ENCODE measurements around the gene WNK2. TPM values are rescaled to one million over a fixed set of nuclear protein-coding genes. Genes with fewer than 3 reads are reported as not detected.

The WNK2 gene
- polyA plus RNA-seq, 2 of the 4 experiments (the other 2 are of a cell fraction) = 2.1 to 6.7 TPM

- DNase-seq (ENCODE audit: low read depth in 1 of 2, low spot score in 1 of 2) = no peak
- no peak overlapping the region for H3K27ac ChIP-seq
- no peaks in the 10 kb centered on the region for H3K4me1 ChIP-seq
- 84% methylated on average over 6 of the region's 6 CpGs for WGBS (ENCODE audit: missing lambda C conversion rate)
- no peak overlapping the region for H3K4me2 ChIP-seq
- no peaks in the 10 kb centered on the region for H3K9me3 ChIP-seq
- POLR2A ChIA-PET = no interaction called here
- no peak for TF ChIP-seq ELK1 (IDR thresholded peaks at IDR 0.05; ENCODE audit: low read depth, low read length)
- TF ChIP-seq SREBF2 (IDR thresholded peaks at IDR 0.05) = no peak
- no peak for TF ChIP-seq BCL3 (IDR thresholded peaks at IDR 0.05)
- no peak for ATAC-seq
- FAIRE-seq = no peak
- CTCF ChIA-PET = interaction anchor here (1.3 kb wide), 1 partner anchor 174 kb away, joined by 3 read pairs; no protein-coding TSS in a partner anchor
- H3K4me3 ChIP-seq = no peak overlapping the region
Measured at GRCh38 chr9:93177676-93178075, 6.3 kb upstream of the WNK2 start.

- WGBS (ENCODE audit: missing lambda C conversion rate) = 73% methylated on average over 22 of the region's 22 CpGs
- CTCF ChIA-PET = interaction anchor here (0.5 to 1.2 kb wide), 5 partner anchors 10 to 124 kb away, joined by 3 to 4 read pairs (median 3); no protein-coding TSS in a partner anchor
- Histone ChIP-seq H3K4me3 (no peak overlapping the region), H3K4me1 (no peaks in the 10 kb centered on the region), H3K4me2 (no peak overlapping the region), H3K27ac (no peak overlapping the region), H3K9me3 (no peaks in the 10 kb centered on the region)
- DNase-seq (ENCODE audit: low read depth in 1 of 2, low spot score in 1 of 2) (no peak), ATAC-seq (no peak), FAIRE-seq (no peak)
- no peak for TF ChIP-seq MAX (IDR thresholded peaks at IDR 0.05)
- TF ChIP-seq NPAS2 (CRISPR knock-in tag; IDR thresholded peaks at IDR 0.05; ENCODE audit: borderline replicate concordance) = no peak
- TF ChIP-seq BHLHE40 (IDR thresholded peaks at IDR 0.05; ENCODE audit: low read depth, low read length) = no peak
- no peak for TF ChIP-seq EP300 (IDR thresholded peaks at IDR 0.05)
- no peak for TF ChIP-seq FOSB (CRISPR knock-in tag; IDR thresholded peaks at IDR 0.05)
- no peak for TF ChIP-seq MYC (IDR thresholded peaks at IDR 0.05; ENCODE audit: borderline replicate concordance, low read length)
- TF ChIP-seq HOXA7 (CRISPR knock-in tag; IDR thresholded peaks at IDR 0.05) = no peak
- TF ChIP-seq HES2 (IDR thresholded peaks at IDR 0.05) = no peak
- TF ChIP-seq GATA3 (IDR thresholded peaks at IDR 0.05; ENCODE audit: borderline replicate concordance) = no peak
- TF ChIP-seq RAD21 (conservative IDR thresholded peaks at IDR 0.05 in 1 of 2, IDR thresholded peaks at IDR 0.05 in 1 of 2) = no peak
- no peak for TF ChIP-seq ATOH8 (CRISPR knock-in tag; IDR thresholded peaks at IDR 0.05; ENCODE audit: low read depth)
- TF ChIP-seq REST (IDR thresholded peaks at IDR 0.05) = no peak
- TF ChIP-seq NFE2L2 (conservative IDR thresholded peaks at IDR 0.05; ENCODE audit: low read length) = no peak
- TF ChIP-seq HEYL (CRISPR knock-in tag; IDR thresholded peaks at IDR 0.05) = no peak
- no peak for TF ChIP-seq RCOR1 (IDR thresholded peaks at IDR 0.05; ENCODE audit: low read depth, low read length)
- no peak for TF ChIP-seq TFCP2L1 (CRISPR knock-in tag; IDR thresholded peaks at IDR 0.05)
- no peak for TF ChIP-seq FOSL2 (IDR thresholded peaks at IDR 0.05)
- no peak for TF ChIP-seq FOSL2 (CRISPR knock-in tag; IDR thresholded peaks at IDR 0.05)
- no peak for TF ChIP-seq ZC3H11A (IDR thresholded peaks at IDR 0.05)
- POLR2A ChIA-PET = no interaction called here
Measured at GRCh38 chr9:93178851-93179786, 4.8 kb upstream of the WNK2 start.
